ENCODE data around the gene CCL27.
A peak's percentile ranks its signal among the peaks of the same experiment; 100 is the strongest.

GRCh38 chr9:34646211-34647083 is 16.0 kb downstream of the CCL27 start, which contains the start of gene GALT:
- peak in 2 of 3 experiments; percentile 42 to 48 for TF ChIP-seq CTCF (IDR thresholded peaks at IDR 0.05)
- TF ChIP-seq POLR2AphosphoS5 (IDR thresholded peaks at IDR 0.05; ENCODE audit: insufficient read depth in 1 of 2, low read depth in 1 of 2) = peak; percentile 75 to 88
- peak in 1 of 2 donors; percentile 19 for TF ChIP-seq POLR2A (IDR thresholded peaks at IDR 0.05)

Data from vagina (tissue), 2 donors.